NCI-H2081 (cell line): ENCODE data around the gene TSPAN17.

ENCODE experiments used
- DNase-seq, 2 experiments: peaks; one replicate each; lab custom pipeline; 2025; lab: John Stamatoyannopoulos, UW

TSPAN17 gene

GRCh38 chr5:176621661-176622079 is 25.6 kb upstream of the TSPAN17 start:
- no peak for DNase-seq

GRCh38 chr5:176624142-176624541 is 23.1 kb upstream of the TSPAN17 start:
- no peak for DNase-seq

DNA sequence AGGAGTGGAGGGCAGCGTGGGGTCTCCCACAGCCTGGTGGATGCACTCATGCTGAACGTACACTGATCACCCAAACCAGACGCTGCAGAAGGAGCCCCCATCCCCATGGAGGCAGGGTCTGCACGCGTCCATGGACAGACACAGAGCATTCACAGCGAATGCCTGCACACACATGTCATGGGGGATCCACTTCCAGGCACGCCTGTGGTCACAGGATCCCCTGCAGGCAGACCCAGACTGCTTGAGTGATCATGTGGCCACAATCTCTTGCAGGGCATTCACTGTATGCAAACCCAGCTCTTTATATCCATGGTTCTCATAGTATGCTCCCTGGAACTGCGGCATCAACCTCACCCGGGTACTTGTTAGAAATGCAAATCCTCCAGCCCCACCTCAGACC is 22.3 kb upstream of the TSPAN17 start:
- no peak for DNase-seq

DNA sequence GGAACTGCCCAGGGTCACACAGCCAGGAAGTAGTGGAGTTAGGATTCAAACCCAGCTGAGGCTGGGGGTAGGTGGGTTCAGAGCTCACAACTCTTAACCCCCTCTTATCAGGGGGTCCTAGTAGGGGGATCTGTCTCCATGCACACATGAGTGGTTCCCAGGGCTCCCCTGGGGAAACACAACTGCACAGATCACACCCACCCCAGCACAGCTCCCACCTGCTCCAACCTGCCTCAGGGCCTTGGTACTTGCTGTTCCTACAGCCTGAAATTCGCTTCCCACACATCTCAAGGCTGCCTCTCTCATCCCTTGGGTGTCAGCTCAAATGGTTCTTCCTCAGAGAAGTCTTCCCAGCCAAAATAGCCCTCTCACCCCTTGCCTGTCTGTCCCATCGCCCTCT is 21.8 kb upstream of the TSPAN17 start:
- no peak for DNase-seq

GRCh38 chr5:176625966-176626875 is 21.1 kb upstream of the TSPAN17 start:
- DNase-seq, result no peak

- DNase-seq, result no peak
These were observed 20.4 kb upstream of the TSPAN17 start for GRCh38 chr5:176626876-176627236.

DNA sequence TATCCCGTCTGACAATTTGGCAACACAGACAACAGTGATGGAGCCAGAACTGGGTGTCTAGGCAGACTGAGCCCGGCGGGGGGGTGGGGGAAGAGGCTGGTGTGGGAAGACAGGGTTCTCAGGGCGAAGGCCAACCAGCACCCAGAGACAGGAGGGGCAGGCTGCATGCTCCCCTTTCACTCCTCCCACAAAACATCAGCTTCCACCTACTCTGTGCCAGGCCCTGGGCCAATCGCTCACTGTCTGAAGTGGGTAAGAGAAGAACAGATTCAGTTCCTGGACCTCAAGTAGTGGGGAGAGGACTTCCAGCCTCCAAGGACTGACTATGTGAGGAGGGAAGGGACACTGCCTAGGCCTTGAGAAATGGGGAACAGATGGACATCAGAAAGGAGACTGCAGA is 19.7 kb upstream of the TSPAN17 start:
- no peak for DNase-seq

GRCh38 chr5:176628406-176629228 is 18.7 kb upstream of the TSPAN17 start:
- DNase-seq, result no peak

DNA sequence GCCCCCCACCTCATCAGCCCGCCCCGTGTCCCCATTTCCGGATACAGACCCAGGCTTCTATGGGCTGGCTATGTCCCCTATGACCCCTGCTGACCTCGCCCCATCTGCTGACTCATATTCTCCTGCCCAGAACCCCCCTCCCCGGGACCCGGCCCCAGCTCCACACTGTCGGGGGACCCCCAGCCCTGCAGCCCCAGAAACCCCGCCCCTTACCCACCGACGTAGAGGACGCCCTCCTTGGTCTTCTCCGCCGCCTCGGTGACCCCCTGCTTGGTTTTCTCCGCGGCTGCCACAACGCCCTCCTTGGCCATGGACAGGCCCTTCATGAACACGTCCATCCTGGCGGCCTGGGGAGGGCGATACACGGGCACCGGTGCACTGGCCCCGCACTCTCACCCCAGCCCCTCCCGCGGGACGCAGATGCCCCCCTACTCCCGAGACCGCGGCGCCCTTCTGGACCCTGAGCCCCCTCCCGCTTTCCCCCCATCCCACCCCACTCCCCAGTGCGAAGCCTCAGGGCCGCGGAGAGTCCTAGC is 17.9 kb upstream of the TSPAN17 start:
- no peak for DNase-seq

- DNase-seq, result peak; percentile 33 to 74
These were observed 17.2 kb upstream of the TSPAN17 start, which contains the start of the genes EIF4E1B and SNCB for GRCh38 chr5:176629853-176630680. EIF4E1B (plus strand) TSS chr5:176630675; CDS start chr5:176642788, 12,113 bp downstream. SNCB (minus strand) TSS chr5:176630534; CDS start chr5:176629654, 880 bp downstream.

DNA sequence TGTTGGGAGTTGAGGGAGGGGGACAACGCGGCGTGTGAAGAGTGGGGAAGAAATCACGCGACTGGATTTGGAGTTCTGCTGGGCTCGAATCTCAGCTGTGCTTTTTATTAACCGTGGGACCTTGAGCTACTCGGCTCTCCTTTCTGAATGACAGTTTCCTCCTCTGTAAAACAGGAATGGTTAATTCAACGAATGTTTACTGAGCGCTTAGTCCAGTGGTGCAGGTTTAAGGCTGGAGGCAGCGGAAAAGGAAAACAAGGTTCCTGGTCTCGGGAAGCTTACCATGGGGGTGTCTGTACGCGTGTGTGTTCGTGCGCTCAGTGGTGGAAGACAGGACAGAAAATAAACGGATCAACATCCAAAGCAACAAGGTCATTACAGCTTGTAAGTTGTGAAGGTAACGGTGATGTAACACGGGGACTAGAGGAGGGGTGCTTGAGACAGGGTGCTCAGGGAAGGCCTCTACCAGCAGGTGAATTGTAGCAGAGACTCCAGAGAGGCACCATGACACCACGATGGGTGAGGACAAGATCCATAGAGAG is 16.5 kb upstream of the TSPAN17 start:
- no peak for DNase-seq

GRCh38 chr5:176631383-176632200 is 15.7 kb upstream of the TSPAN17 start:
- peak; percentile 19 to 50 for DNase-seq

- DNase-seq, result no peak
These were observed 14.5 kb upstream of the TSPAN17 start for GRCh38 chr5:176632745-176633144.

DNA sequence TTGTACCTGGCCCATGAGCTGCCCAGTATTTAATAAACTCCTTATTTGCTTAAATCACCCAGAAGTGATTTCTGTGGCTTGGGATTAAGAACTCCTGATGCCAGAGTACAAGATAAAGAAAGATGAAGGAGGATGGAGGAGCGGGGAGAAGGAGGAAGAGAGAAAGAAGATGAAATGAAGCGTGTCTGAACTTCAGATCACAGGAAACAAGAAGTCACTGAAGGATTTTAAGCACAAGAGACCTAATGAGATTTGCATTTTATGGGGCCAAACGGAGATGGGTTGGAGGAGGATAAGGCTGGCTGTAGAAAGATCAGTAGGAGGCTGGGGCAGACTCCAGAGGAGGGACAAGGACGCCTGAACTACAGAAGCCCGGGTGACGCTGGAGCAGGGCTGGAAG is 13.7 kb upstream of the TSPAN17 start:
- DNase-seq, result no peak

- no peak for DNase-seq
These were observed 10.9 kb upstream of the TSPAN17 start for GRCh38 chr5:176636426-176636825.

GRCh38 chr5:176637556-176637955 is 9.7 kb upstream of the TSPAN17 start:
- DNase-seq, result no peak

- DNase-seq, result no peak
These were observed 8.8 kb upstream of the TSPAN17 start for GRCh38 chr5:176638437-176638836.

GRCh38 chr5:176639208-176639607 is 8.1 kb upstream of the TSPAN17 start:
- no peak for DNase-seq

GRCh38 chr5:176639981-176640380 is 7.3 kb upstream of the TSPAN17 start:
- peak; percentile 35 to 38 for DNase-seq

GRCh38 chr5:176640616-176641015 is 6.7 kb upstream of the TSPAN17 start:
- no peak for DNase-seq
